ENCODE measurements around the gene CACNA1S. TPM values are rescaled to one million over a fixed set of nuclear protein-coding genes. Genes with fewer than 3 reads are reported as not detected.

The CACNA1S gene
- total RNA-seq, 1 donor from 2014 or later, result not detected

DNA sequence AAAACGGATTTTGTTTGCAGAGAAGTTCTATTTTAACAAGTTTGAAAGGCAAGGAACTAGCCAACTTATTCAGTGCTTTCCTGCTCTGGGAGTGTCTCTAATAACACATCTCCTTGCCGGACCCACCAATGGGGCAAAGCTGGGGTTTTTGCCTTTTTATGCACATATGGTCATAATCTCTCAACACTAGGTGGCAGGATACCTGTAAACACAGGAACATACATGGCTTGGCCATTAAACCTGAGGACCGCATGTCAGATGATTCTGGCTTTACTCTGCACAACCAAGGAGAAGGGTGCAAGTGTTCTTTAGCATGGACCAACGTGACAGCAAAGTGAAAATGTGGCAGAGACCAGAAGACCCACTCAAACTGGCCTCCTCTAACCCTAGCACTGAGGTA lies 37.2 kb upstream of the CACNA1S start:
- no peak overlapping the region for H3K9ac ChIP-seq (ENCODE audit: low read length)
- DNase-seq (ENCODE audit: low read depth), result no peak
- H3K4me2 ChIP-seq (ENCODE audit: low read length), result no peak overlapping the region
- H3K4me3 ChIP-seq (ENCODE audit: insufficient read depth, low read depth, low read length), result no peak overlapping the region
- no peak overlapping the region for H2AFZ ChIP-seq (ENCODE audit: low read depth, low read length)
- Mint-ChIP-seq H3K36me3 (ENCODE audit: low read depth, unreplicated experiment) (peaks cover 37% of the 10 kb centered on the region), H3K4me1 (ENCODE audit: low read depth, unreplicated experiment) (peaks cover 3% of the 10 kb centered on the region), H3K27ac (ENCODE audit: unreplicated experiment) (no peak overlapping the region), H3K4me3 (ENCODE audit: unreplicated experiment) (no peak overlapping the region), H3K27me3 (ENCODE audit: low read depth, unreplicated experiment) (no peaks in the 10 kb centered on the region), H3K9me3 (ENCODE audit: unreplicated experiment) (no peaks in the 10 kb centered on the region)
- H3K4me1 ChIP-seq (ENCODE audit: insufficient read depth, low read length), result peaks cover 7% of the 10 kb centered on the region
- TF ChIP-seq EZH2 (IDR thresholded peaks at IDR 0.05; ENCODE audit: insufficient read depth, low read length), result no peak
- TF ChIP-seq, protein P1, sequence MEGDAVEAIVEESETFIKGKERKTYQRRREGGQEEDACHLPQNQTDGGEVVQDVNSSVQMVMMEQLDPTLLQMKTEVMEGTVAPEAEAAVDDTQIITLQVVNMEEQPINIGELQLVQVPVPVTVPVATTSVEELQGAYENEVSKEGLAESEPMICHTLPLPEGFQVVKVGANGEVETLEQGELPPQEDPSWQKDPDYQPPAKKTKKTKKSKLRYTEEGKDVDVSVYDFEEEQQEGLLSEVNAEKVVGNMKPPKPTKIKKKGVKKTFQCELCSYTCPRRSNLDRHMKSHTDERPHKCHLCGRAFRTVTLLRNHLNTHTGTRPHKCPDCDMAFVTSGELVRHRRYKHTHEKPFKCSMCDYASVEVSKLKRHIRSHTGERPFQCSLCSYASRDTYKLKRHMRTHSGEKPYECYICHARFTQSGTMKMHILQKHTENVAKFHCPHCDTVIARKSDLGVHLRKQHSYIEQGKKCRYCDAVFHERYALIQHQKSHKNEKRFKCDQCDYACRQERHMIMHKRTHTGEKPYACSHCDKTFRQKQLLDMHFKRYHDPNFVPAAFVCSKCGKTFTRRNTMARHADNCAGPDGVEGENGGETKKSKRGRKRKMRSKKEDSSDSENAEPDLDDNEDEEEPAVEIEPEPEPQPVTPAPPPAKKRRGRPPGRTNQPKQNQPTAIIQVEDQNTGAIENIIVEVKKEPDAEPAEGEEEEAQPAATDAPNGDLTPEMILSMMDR (IDR thresholded peaks at IDR 0.05; ENCODE audit: insufficient read depth, low read depth, low read length), result peak; percentile 44
- H3K79me2 ChIP-seq (ENCODE audit: insufficient read depth, low read length), result peaks cover 14% of the 10 kb centered on the region
- H3K27ac ChIP-seq (ENCODE audit: low read depth, low read length), result no peak overlapping the region
- peaks cover 36% of the 10 kb centered on the region for H3K36me3 ChIP-seq (ENCODE audit: insufficient read depth, low read length)
- H3K9me3 ChIP-seq (ENCODE audit: insufficient read depth, low read depth, low read length), result no peaks in the 10 kb centered on the region
- FAIRE-seq, result no peak
- H4K20me1 ChIP-seq (ENCODE audit: insufficient read depth, low read length), result peaks cover 23% of the 10 kb centered on the region
- no peaks in the 10 kb centered on the region for H3K27me3 ChIP-seq (ENCODE audit: insufficient read depth, low read length)

DNA sequence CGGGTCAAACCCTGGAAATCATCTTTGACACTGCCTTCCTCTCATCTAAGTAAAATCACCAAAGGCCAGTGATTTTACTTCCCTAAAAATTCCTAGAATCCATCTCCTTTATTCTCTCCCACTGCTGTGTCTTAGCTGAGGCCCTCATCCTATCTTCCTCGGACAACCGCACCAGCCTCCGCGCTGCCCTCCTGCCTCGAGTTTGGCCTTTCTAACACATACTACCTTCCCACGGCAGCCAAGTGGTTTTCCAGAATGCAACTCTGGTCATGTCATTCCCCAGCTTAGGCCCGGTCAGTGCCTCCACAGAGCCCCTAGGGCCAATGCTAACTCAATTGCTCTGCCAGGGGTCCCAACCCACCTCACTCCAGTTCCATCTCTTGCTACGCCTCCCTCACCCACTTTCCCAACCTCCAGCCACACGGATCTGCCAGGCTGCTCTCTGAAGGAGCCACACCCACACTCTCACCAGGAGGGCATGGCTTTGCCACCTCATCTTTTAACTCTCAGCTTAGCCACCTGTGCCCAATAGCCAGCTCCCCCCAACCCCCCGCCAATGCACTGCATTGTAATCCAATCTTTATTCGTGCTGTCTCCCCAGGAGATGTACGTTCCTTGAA lies 35.3 kb upstream of the CACNA1S start:
- Histone ChIP-seq H3K9ac (ENCODE audit: low read length) (no peak overlapping the region), H3K4me1 (ENCODE audit: insufficient read depth, low read length) (no peaks in the 10 kb centered on the region), H4K20me1 (ENCODE audit: insufficient read depth, low read length) (peaks cover 23% of the 10 kb centered on the region), H3K27me3 (ENCODE audit: insufficient read depth, low read length) (no peaks in the 10 kb centered on the region), H3K79me2 (ENCODE audit: insufficient read depth, low read length) (no peaks in the 10 kb centered on the region), H3K36me3 (ENCODE audit: insufficient read depth, low read length) (peaks cover 40% of the 10 kb centered on the region), H3K9me3 (ENCODE audit: insufficient read depth, low read depth, low read length) (no peaks in the 10 kb centered on the region), H3K4me2 (ENCODE audit: low read length) (no peak overlapping the region), H2AFZ (ENCODE audit: low read depth, low read length) (no peak overlapping the region), H3K4me3 (ENCODE audit: insufficient read depth, low read depth, low read length) (no peak overlapping the region), H3K27ac (ENCODE audit: low read depth, low read length) (no peak overlapping the region)
- peaks cover 45% of the 10 kb centered on the region for H3K36me3 Mint-ChIP-seq (ENCODE audit: low read depth, unreplicated experiment)
- H3K27ac Mint-ChIP-seq (ENCODE audit: unreplicated experiment), result no peak overlapping the region
- no peaks in the 10 kb centered on the region for H3K9me3 Mint-ChIP-seq (ENCODE audit: unreplicated experiment)
- H3K4me3 Mint-ChIP-seq (ENCODE audit: unreplicated experiment), result no peak overlapping the region
- H3K4me1 Mint-ChIP-seq (ENCODE audit: low read depth, unreplicated experiment), result no peaks in the 10 kb centered on the region
- no peak for TF ChIP-seq EZH2 (IDR thresholded peaks at IDR 0.05; ENCODE audit: insufficient read depth, low read length)
- TF ChIP-seq, protein P1 (IDR thresholded peaks at IDR 0.05; ENCODE audit: insufficient read depth, low read depth, low read length), result no peak
- FAIRE-seq (no peak), DNase-seq (ENCODE audit: low read depth) (no peak)
- H3K27me3 Mint-ChIP-seq (ENCODE audit: low read depth, unreplicated experiment), result no peaks in the 10 kb centered on the region

DNA sequence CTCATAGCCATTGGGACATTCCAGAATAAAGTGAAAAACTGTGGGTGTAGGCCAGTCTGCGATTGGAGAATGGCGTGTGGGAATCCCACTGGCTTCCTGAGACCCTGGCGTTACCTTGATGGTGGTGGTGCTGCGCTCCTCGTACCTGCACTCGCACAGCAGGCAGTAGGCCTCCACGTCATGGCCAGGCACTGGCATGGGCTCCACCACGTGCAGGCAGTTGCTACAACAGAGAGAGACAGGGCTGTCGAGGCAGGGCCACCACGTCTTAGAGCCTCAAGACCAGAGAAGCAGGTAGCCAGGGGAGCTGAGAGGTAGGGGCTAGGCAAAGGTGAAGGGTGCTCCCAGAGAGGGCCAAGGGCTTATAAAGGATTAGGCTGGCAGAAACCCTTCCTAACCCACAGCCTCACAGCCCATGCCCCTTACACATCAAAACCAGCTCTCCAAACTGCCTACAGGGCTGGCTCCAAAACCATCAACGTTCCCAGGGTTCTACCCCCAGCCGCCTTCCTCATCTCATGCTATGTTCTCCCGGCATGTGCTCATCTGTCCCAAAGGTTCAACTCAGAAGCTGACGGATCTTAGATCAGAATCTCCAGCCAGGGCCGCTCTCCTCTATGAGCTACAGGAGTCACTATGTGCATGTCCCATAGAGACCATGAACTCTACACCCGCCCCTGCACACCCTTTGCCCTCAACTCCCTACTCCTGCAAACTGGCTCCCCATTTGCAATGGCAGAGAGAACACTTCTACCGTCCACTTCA lies 34.6 kb upstream of the CACNA1S start:
- H3K4me3 ChIP-seq (ENCODE audit: insufficient read depth, low read depth, low read length), result no peak overlapping the region
- H3K9me3 ChIP-seq (ENCODE audit: insufficient read depth, low read depth, low read length), result no peaks in the 10 kb centered on the region
- FAIRE-seq (no peak), DNase-seq (ENCODE audit: low read depth) (no peak)
- H3K4me2 ChIP-seq (ENCODE audit: low read length), result no peak overlapping the region
- H3K4me1 ChIP-seq (ENCODE audit: insufficient read depth, low read length), result no peaks in the 10 kb centered on the region
- H3K27ac ChIP-seq (ENCODE audit: low read depth, low read length), result no peak overlapping the region
- TF ChIP-seq EZH2 (IDR thresholded peaks at IDR 0.05; ENCODE audit: insufficient read depth, low read length), result no peak
- TF ChIP-seq, protein P1 (IDR thresholded peaks at IDR 0.05; ENCODE audit: insufficient read depth, low read depth, low read length), result no peak
- H3K36me3 ChIP-seq (ENCODE audit: insufficient read depth, low read length), result peaks cover 46% of the 10 kb centered on the region
- no peak overlapping the region for H3K9ac ChIP-seq (ENCODE audit: low read length)
- peaks cover 23% of the 10 kb centered on the region for H4K20me1 ChIP-seq (ENCODE audit: insufficient read depth, low read length)
- Mint-ChIP-seq H3K27me3 (ENCODE audit: low read depth, unreplicated experiment) (no peaks in the 10 kb centered on the region), H3K4me1 (ENCODE audit: low read depth, unreplicated experiment) (no peaks in the 10 kb centered on the region), H3K36me3 (ENCODE audit: low read depth, unreplicated experiment) (peaks cover 45% of the 10 kb centered on the region), H3K27ac (ENCODE audit: unreplicated experiment) (no peak overlapping the region), H3K4me3 (ENCODE audit: unreplicated experiment) (no peak overlapping the region), H3K9me3 (ENCODE audit: unreplicated experiment) (no peaks in the 10 kb centered on the region)
- no peaks in the 10 kb centered on the region for H3K27me3 ChIP-seq (ENCODE audit: insufficient read depth, low read length)
- no peaks in the 10 kb centered on the region for H3K79me2 ChIP-seq (ENCODE audit: insufficient read depth, low read length)
- H2AFZ ChIP-seq (ENCODE audit: low read depth, low read length), result no peak overlapping the region

Data from astrocyte (in vitro differentiated cells and primary cell).